ENCODE data around the gene CD160. TPM values are rescaled to one million over a fixed set of nuclear protein-coding genes. Genes with fewer than 3 reads are reported as not detected.

Gene CD160
- total RNA-seq, 1 donor from 2014 or later: not detected

DNA sequence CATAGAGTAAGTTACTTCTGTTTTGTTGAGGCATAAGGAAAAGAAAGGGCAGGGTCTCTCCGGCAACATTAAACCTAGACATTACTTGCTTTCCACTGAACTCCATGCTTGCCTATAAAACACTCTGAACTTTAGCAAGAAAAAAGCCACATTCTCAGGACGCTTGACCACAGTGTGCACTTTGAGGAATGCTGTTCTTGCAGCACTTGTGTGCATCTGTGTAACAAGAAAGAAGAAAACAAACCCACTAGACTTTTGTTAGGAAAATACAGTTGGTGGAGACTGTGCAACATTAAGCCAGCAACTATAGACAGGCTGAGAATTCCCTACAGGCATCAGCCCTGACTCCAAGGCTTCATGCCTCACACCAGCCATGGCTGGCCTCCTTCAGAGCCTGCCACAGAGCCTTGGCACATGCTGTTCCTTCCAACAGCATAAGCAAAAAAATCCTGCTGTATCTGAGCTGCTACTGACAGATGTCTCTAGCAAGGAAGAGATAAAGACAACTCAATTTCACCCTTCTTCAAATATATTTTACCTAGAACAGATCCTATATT, 17.9 kb upstream of the CD160 start:
- H3K9me3 ChIP-seq: no peaks in the 10 kb centered on the region
- no peak overlapping the region for H3K27ac ChIP-seq
- H3K4me1 ChIP-seq: no peaks in the 10 kb centered on the region
- TF ChIP-seq, protein P1, sequence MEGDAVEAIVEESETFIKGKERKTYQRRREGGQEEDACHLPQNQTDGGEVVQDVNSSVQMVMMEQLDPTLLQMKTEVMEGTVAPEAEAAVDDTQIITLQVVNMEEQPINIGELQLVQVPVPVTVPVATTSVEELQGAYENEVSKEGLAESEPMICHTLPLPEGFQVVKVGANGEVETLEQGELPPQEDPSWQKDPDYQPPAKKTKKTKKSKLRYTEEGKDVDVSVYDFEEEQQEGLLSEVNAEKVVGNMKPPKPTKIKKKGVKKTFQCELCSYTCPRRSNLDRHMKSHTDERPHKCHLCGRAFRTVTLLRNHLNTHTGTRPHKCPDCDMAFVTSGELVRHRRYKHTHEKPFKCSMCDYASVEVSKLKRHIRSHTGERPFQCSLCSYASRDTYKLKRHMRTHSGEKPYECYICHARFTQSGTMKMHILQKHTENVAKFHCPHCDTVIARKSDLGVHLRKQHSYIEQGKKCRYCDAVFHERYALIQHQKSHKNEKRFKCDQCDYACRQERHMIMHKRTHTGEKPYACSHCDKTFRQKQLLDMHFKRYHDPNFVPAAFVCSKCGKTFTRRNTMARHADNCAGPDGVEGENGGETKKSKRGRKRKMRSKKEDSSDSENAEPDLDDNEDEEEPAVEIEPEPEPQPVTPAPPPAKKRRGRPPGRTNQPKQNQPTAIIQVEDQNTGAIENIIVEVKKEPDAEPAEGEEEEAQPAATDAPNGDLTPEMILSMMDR (IDR thresholded peaks at IDR 0.05): no peak
- no peaks in the 10 kb centered on the region for H3K36me3 ChIP-seq
- no peaks in the 10 kb centered on the region for H3K27me3 ChIP-seq
- no peak for DNase-seq (ENCODE audit: low spot score in 2 of 2)
- intact Hi-C loops (cut with DNase I): no loop called here
- no peak overlapping the region for H3K4me3 ChIP-seq

DNA sequence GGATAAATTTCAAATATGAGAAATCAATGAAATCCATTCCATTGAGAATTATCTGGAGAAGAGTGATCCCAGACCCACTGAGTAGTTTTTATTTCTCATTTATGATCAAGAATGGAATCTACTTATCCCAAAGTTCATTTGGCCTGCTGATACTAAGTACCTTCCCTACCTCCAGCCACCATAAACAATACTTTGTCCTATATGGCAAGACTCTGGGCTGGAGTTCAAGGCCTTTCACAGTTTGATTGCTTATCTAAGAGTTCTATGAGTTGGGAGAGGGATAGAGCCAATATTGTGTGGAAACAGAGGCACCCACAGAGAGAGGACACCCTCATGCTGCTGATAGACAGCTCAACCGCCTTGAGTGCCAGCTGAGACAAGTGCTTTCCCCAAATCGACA, 17.2 kb upstream of the CD160 start:
- TF ChIP-seq, protein P1 (IDR thresholded peaks at IDR 0.05): no peak
- no peak overlapping the region for H3K4me3 ChIP-seq
- H3K27me3 ChIP-seq: no peaks in the 10 kb centered on the region
- H3K4me1 ChIP-seq: no peaks in the 10 kb centered on the region
- H3K36me3 ChIP-seq: no peaks in the 10 kb centered on the region
- no peaks in the 10 kb centered on the region for H3K9me3 ChIP-seq
- H3K27ac ChIP-seq: no peak overlapping the region
- no peak for DNase-seq (ENCODE audit: low spot score in 2 of 2)
- intact Hi-C loops (cut with DNase I): no loop called here

DNA sequence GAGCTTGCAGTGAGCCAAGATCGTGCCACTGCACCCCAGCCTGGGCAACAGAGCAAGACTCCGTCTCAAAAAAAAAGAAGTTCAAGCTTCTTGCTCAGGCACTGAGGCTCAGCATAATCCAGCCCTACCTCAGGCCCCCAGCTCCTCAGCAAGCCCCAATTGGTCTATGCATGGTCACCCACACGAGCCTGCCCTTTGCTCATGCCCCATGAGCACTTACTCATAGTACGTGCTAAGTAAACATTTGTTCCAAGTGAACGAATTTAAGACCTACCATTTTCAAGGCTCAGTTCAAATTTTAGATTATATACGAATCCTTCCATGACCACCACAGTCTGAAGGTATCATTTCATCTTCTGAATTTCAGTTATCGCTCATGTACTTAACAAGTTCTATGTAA, 16.5 kb upstream of the CD160 start:
- Histone ChIP-seq H3K9me3 (no peaks in the 10 kb centered on the region), H3K4me3 (no peak overlapping the region), H3K27me3 (no peaks in the 10 kb centered on the region), H3K4me1 (no peaks in the 10 kb centered on the region), H3K36me3 (no peaks in the 10 kb centered on the region), H3K27ac (no peak overlapping the region)
- DNase-seq (ENCODE audit: low spot score in 2 of 2): no peak
- TF ChIP-seq, protein P1 (IDR thresholded peaks at IDR 0.05): no peak
- intact Hi-C loops (cut with DNase I): no loop called here

DNA sequence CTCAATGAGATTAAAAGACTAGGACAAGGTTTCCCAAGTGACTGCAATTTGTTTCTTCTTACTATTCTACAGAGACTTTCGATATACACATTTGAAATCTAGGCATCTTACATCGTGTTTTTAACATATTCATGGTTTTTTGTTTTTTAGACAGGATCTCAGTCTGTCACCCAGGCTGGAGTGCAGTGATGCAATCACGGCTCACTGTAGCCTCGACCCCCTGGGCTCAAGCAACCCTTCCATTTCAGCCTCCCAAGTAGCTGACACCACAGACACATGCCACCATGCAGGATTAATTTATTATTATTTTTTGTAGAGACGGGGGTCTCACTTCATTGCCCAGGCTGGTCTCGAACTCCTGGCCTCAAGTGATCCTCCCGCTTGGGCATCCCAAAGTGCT, 13.7 kb upstream of the CD160 start:
- Histone ChIP-seq H3K36me3 (no peaks in the 10 kb centered on the region), H3K9me3 (no peaks in the 10 kb centered on the region), H3K4me3 (no peak overlapping the region), H3K27me3 (no peaks in the 10 kb centered on the region), H3K4me1 (no peaks in the 10 kb centered on the region), H3K27ac (no peak overlapping the region)
- DNase-seq (ENCODE audit: low spot score in 2 of 2): no peak
- intact Hi-C loops (cut with DNase I): no loop called here
- TF ChIP-seq, protein P1 (IDR thresholded peaks at IDR 0.05): no peak

DNA sequence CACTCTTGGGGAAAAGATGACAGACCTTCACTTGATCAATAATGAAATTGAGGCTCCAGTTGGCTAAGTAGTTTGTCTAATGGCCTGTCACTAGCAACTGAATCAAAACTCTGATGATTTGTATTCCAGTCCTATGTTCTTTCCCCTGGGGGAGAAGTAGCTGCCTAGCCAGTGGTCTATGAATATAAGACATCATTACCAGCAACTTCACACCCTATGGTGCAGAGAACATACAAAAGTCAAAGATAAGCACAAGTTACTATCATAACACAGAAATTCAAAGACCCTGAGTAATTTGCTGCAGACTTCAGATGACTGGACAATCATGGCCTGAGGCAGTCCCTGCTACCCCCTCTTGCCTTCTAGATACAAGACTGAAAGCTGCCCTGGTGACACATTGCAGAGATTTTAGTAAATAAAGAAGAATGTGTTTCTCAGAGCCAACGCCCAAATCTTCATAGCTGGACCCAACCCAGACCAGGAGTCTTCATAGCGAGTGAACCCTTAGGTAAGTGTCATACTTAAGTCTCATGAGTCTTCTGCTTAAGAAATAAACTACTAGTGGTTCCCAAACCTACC, 13.1 kb upstream of the CD160 start:
- Histone ChIP-seq H3K36me3 (no peaks in the 10 kb centered on the region), H3K4me3 (no peak overlapping the region), H3K9me3 (no peaks in the 10 kb centered on the region), H3K27me3 (no peaks in the 10 kb centered on the region), H3K4me1 (no peaks in the 10 kb centered on the region), H3K27ac (no peak overlapping the region)
- intact Hi-C loops (cut with DNase I): no loop called here
- DNase-seq (ENCODE audit: low spot score in 2 of 2): no peak
- TF ChIP-seq, protein P1 (IDR thresholded peaks at IDR 0.05): no peak
